ENCODE measurements around the gene ADGRF5.

GRCh38 chr6:46849361-46849690 is 72.4 kb downstream of the ADGRF5 start:
- no peak for TF ChIP-seq CTCF (IDR thresholded peaks at IDR 0.05; ENCODE audit: low read depth, low read length, poor library complexity, severe bottlenecking)
- TF ChIP-seq EZH2phosphoT487 (IDR thresholded peaks at IDR 0.05; ENCODE audit: borderline replicate concordance, low read length): no peak
